Erythroblast (primary cell): Measurements from ENCODE around the gene CAMP.
"Not testable (repeated sequence)": the region's sequence is repeated elsewhere in the genome, so short reads cannot be mapped to it uniquely, and the experiment has no call there.

Experiments used
- DNase-seq, 2 experiments: peaks; one replicate each; lab custom pipeline; 2025; lab: John Stamatoyannopoulos, UW
- GATA1 ChIP-seq: IDR thresholded peaks from 2 replicates; pipeline ENCODE4 v1.6.1; 2011; ENCODE audit warnings: low read depth, mild to moderate bottlenecking, control low read depth, low read length, moderate library complexity
- POLR2A ChIP-seq: IDR thresholded peaks from 2 replicates; pipeline ENCODE4 v1.6.1; 2011; ENCODE audit warnings: mild to moderate bottlenecking, low read length

CAMP gene

DNA sequence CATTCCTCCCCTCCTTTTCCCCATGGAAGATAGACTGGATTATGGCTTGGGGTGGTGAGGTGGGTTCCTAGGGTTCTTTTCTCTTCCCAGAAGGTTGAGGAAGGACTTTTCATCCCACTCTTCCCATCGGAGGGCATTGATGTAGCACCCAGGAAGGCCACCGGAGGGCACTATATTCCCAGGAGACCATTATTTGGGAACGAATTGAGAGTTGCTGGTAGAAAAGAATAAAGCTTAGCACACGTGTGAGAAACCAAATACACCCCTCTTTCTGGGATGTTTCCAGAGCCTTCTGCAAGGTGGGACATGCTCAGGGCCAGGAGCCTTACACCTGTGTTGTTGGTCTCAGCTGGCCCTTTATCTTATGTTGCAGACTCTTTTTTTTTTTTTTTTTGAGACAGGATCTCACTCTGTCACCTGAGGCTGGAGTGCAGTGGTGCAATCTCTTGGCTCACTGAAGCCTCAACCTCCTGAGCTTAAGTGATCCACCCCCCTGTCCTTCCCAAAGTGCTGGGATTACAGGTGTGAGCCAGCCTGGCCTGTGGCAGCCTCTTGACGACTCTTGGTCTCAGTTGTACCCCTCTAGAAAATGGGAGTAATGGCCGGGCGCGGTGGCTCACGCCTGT, 28.7 kb upstream of the CAMP start:
- DNase-seq, result peak; percentile 35 to 59
- TF ChIP-seq POLR2A (no peak), GATA1 (no peak)

GRCh38 chr3:48196611-48197010, 26.7 kb upstream of the CAMP start:
- DNase-seq, result no peak
- TF ChIP-seq POLR2A, result no peak

- TF ChIP-seq GATA1 (no peak), POLR2A (no peak)
- DNase-seq, result no peak
Observed at GRCh38 chr3:48199117-48199516, 24.2 kb upstream of the CAMP start.

- TF ChIP-seq POLR2A (no peak), GATA1 (no peak)
- DNase-seq, result no peak
Observed at GRCh38 chr3:48202632-48203031, 20.7 kb upstream of the CAMP start.

GRCh38 chr3:48208076-48208475, 15.2 kb upstream of the CAMP start:
- peak; percentile 77 to 85 for DNase-seq
- TF ChIP-seq POLR2A, result peak; percentile 17
- TF ChIP-seq GATA1, result no peak

DNA sequence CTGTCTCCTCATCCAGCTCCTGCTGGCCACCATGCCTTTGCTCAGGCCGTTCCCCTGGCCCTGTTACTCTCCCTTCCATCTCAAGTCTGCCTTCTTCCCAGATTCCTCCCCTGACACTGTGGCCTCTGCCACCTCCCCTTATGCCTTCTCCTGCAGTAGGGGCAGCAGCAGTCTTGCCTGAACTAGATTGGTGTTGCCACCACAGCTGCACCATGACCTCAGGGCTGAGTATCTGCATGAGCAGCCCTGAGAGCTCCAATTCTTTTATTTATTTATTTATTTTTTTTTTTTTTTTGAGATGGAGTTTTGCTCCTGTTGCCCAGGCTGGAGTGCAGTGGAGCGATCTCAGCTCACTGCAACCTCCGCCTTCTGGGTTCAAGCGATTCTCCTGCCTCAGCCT, 13.8 kb upstream of the CAMP start:
- DNase-seq, result no peak
- TF ChIP-seq POLR2A (no peak), GATA1 (no peak)

DNA sequence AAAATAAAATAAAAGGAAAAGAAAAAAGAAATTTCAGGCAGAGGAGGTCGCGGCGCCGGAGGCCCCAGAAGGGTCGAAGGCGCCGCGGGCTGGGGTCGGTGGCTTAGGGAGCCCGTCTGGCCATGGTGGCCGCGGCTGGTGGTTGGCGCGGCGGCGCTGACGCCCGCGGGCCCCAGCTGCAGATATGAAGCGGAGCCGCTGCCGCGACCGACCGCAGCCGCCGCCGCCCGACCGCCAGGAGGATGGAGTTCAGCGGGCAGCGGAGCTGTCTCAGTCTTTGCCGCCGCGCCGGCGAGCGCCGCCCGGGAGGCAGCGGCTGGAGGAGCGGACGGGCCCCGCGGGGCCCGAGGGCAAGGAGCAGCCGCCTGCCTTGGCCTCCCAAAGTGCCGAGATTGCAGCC, 12.8 kb upstream of the CAMP start:
- not testable (repeated sequence) for DNase-seq

DNA sequence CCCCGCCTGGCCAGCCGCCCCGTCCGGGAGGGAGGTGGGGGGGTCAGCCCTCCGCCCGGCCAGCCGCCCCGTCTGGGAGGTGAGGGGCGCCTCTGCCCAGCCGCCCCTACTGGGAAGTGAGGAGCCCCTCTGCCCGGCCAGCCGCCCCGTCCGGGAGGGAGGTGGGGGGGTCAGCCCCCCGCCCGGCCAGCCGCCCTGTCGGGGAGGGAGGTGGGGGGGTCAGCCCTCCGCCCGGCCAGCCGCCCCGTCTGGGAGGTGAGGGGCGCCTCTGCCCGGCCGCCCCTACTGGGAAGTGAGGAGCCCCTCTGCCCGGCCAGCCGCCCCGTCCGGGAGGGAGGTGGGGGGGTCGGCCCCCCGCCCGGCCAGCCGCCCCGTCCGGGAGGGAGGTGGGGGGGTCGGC, 11.5 kb upstream of the CAMP start:
- not testable (repeated sequence) for DNase-seq

DNA sequence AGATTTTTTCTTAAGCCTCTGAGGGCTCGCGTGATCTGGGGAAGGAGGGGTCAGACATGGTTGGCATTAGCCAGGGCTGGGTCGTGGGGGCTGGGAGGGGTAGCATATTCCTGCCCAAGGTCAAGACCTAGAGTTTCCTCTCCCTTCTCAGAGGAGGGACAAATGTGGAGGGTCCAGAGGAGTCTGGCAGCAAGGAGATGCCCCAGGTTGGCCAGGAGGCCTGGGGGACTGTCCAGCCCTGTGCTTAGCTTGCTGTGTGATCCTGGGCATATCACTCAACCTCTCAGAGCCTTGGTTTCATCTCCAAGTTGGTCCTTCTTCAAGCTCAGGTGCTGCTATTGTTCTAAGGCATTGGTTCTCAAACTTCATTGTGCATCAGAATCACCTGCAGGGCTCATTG, 9.1 kb upstream of the CAMP start:
- TF ChIP-seq POLR2A, result no peak
- TF ChIP-seq GATA1, result no peak

DNA sequence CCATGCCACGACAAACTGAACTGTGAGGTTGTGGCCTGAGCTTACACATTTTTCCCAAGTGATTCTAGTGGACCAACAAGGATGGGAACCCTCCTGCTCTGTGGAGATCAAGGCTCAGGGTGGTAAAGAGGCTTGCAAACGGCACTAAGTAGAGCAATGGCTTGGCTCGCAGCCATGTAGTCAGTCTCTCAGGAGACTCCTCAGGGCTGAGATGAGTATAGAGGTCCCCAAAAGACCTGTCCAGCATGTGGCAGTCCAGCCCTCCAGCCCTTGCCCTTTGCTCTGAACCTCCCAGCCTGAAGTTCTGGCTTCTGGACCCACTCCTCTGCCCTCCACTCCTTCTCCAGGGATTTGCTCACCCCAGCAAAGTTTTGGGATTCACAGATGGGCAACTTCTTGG, 8.3 kb upstream of the CAMP start:
- no peak for TF ChIP-seq GATA1
- no peak for TF ChIP-seq POLR2A
- DNase-seq, result no peak

More for the DNA sequence above, 9.1 kb upstream of the CAMP start:
- no peak for DNase-seq

- DNase-seq, result no peak
- TF ChIP-seq GATA1, result no peak
- TF ChIP-seq POLR2A, result no peak
Observed at GRCh38 chr3:48215466-48215865, 7.8 kb upstream of the CAMP start.

GRCh38 chr3:48215876-48216275, 7.4 kb upstream of the CAMP start:
- TF ChIP-seq POLR2A (no peak), GATA1 (no peak)
- DNase-seq, result no peak

- no peak for DNase-seq
- TF ChIP-seq GATA1 (no peak), POLR2A (no peak)
Observed at GRCh38 chr3:48217449-48217848, 5.8 kb upstream of the CAMP start.

DNA sequence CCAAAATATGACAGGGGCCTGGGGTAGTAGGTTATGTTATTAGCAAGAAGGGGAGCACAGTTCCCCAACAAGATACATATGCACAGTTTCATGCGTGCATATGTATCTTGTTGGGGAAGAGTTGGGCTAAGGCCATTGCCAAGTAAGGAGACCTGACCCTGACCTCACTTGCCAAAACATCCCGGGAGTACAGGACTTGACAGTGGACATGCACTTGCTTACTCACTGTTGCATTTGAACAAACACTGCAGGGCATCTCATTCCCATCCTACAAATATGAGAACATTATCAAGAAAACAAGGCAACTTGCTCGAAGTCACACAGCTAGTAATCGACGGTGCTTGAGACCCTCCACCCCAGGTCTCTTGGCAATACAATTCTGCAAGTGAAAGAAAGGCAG, 4.8 kb upstream of the CAMP start:
- TF ChIP-seq GATA1 (no peak), POLR2A (no peak)
- DNase-seq, result no peak

DNA sequence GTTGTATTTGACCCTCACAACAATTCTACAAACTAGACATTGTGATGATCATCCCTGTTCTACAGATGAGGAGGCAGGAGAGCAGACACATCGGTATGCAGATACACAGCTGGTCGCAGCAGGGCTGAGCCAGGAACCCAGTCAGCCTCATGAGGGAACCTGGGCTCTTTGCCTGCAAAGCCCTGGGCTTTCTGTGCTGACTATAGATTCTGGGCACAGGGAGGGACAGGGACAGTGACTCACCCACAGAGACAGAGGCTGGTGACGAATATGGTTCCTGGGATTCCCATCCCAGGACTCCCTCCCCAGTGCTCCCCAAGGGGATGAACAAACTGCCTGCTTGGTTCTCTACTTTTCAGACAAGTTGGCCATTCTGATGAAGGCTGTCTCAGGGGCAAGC, 3.8 kb upstream of the CAMP start:
- DNase-seq, result no peak
- no peak for TF ChIP-seq GATA1

- TF ChIP-seq POLR2A, result no peak
- TF ChIP-seq GATA1, result no peak
- no peak for DNase-seq
Observed at GRCh38 chr3:48220746-48221145, 2.5 kb upstream of the CAMP start.
